ENCODE measurements around the gene RANBP10.

Gene RANBP10

DNA sequence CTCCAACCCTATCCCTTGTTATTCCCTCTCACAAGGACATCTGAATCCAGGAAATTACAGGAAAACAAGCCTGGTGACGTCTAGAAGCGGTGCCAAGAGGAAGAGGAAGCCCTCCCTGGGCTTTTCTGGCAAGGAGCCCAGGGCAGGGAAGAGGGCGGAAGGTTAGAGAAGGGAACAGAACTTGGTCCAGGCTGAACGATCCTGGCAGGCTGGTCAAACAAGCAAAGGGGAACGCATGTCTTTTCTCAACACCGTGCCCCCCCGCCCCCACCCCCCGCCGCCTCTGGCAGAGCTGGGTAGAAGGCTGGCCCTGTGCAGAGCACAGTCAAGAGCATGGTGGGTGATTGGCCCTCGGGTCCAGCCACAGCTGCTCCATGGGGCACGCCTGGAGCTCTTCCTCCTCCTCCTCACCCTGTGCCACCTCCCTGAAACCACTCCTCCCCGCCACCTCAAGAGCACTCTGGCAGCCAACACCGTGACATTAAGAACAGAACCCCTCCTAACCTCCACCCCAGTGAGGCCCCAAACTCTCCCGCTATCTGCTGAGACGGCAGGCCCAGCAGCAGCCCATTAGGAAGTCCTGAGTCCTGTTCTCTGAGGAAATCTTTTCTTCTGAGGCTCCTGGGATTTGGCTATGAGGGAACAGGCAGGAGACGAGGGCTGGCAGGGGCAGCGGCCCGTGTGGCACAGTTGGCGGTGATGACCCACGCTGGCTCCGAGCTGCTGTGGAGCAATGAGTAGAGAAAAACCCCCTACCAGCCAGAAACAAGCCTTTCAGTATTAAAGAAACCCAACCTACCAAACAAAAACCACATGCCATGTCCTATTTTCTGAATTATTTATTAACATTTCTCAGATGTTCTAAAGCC is 132.4 kb downstream of the RANBP10 start:
- DNase-seq, result no peak

Measured in activated CD8-positive, alpha-beta memory T cell treated with anti-CD3 and anti-CD28 coated beads, Interleukin-2, amount 50 U/mL, for 48 hours (primary cell).